ENCODE data around the gene PVR. TPM values are rescaled to one million over a fixed set of nuclear protein-coding genes. Genes with fewer than 3 reads are reported as not detected.

PVR gene
- polyA plus RNA-seq, 1 donor from 2014 or later, result 19.1 TPM

DNA sequence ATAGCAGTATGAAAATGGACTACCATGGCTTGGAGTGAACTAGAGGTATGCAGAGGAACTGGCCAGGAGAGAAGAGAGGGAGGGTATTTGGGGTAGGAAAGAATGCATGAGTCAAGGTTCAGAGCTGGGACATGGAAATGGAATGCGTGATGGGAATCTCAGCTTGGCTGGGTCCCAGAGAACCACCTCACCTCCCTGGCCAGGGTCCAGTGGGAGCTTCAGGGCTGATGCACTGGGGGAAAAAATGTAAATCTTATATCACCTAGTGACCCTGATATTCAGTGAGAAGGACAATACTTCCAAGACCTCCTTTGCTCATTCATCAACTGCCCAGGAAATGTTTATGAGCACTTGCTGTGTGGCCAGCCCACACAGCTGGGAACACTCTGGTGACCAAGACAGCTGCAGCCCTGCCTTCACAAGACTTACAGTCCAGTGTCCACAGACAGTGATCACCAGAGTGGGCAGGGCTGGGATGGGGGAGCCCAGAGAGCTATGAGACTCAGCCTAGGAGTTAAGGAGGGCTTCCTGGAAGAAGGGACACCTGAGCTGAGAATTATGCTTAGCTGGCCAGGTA, 17.6 kb upstream of the PVR start:
- Histone ChIP-seq H3K27ac (ENCODE audit: low read length) (no peak overlapping the region), H2AFZ (ENCODE audit: low read depth, low read length) (no peak overlapping the region), H3K9ac (ENCODE audit: low read length) (no peak overlapping the region), H3K79me2 (replicated peaks; ENCODE audit: insufficient read depth, low read length) (no peaks in the 10 kb centered on the region), H3K9me2 (ENCODE audit: insufficient read depth, low read length) (no peaks in the 10 kb centered on the region), H3K4me2 (ENCODE audit: low read length) (no peak overlapping the region), H4K20me1 (ENCODE audit: insufficient read depth) (no peaks in the 10 kb centered on the region), H3F3A (ENCODE audit: insufficient read depth, low read length, poor library complexity, severe bottlenecking) (no peaks in the 10 kb centered on the region), H3K9me3 (ENCODE audit: low read length) (no peaks in the 10 kb centered on the region), H3K4me3 (ENCODE audit: low read length) (no peak overlapping the region), H3K27me3 (ENCODE audit: insufficient read depth, low read depth, low read length) (no peaks in the 10 kb centered on the region), H3K36me3 (ENCODE audit: insufficient read depth, low read length) (no peaks in the 10 kb centered on the region)
- no peak for TF ChIP-seq TAF1 (IDR thresholded peaks at IDR 0.05; ENCODE audit: low read depth)
- no peak for TF ChIP-seq SMC3 (conservative IDR thresholded peaks at IDR 0.05; ENCODE audit: poor library complexity)
- TF ChIP-seq RAD21 (conservative IDR thresholded peaks at IDR 0.05), result no peak
- no peak for TF ChIP-seq EP300 (conservative IDR thresholded peaks at IDR 0.05; ENCODE audit: poor library complexity, severe bottlenecking)
- TF ChIP-seq, protein P1, sequence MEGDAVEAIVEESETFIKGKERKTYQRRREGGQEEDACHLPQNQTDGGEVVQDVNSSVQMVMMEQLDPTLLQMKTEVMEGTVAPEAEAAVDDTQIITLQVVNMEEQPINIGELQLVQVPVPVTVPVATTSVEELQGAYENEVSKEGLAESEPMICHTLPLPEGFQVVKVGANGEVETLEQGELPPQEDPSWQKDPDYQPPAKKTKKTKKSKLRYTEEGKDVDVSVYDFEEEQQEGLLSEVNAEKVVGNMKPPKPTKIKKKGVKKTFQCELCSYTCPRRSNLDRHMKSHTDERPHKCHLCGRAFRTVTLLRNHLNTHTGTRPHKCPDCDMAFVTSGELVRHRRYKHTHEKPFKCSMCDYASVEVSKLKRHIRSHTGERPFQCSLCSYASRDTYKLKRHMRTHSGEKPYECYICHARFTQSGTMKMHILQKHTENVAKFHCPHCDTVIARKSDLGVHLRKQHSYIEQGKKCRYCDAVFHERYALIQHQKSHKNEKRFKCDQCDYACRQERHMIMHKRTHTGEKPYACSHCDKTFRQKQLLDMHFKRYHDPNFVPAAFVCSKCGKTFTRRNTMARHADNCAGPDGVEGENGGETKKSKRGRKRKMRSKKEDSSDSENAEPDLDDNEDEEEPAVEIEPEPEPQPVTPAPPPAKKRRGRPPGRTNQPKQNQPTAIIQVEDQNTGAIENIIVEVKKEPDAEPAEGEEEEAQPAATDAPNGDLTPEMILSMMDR (IDR thresholded peaks at IDR 0.05; ENCODE audit: poor library complexity, severe bottlenecking), result no peak
- no peak for TF ChIP-seq POLR2AphosphoS5 (IDR thresholded peaks at IDR 0.05)
- no peak for TF ChIP-seq EZH2 (IDR thresholded peaks at IDR 0.05; ENCODE audit: borderline replicate concordance, insufficient read depth, low read length, poor library complexity, severe bottlenecking)
- no peak for TF ChIP-seq MXI1 (conservative IDR thresholded peaks at IDR 0.05; ENCODE audit: poor library complexity, severe bottlenecking)
- TF ChIP-seq, protein P2, sequence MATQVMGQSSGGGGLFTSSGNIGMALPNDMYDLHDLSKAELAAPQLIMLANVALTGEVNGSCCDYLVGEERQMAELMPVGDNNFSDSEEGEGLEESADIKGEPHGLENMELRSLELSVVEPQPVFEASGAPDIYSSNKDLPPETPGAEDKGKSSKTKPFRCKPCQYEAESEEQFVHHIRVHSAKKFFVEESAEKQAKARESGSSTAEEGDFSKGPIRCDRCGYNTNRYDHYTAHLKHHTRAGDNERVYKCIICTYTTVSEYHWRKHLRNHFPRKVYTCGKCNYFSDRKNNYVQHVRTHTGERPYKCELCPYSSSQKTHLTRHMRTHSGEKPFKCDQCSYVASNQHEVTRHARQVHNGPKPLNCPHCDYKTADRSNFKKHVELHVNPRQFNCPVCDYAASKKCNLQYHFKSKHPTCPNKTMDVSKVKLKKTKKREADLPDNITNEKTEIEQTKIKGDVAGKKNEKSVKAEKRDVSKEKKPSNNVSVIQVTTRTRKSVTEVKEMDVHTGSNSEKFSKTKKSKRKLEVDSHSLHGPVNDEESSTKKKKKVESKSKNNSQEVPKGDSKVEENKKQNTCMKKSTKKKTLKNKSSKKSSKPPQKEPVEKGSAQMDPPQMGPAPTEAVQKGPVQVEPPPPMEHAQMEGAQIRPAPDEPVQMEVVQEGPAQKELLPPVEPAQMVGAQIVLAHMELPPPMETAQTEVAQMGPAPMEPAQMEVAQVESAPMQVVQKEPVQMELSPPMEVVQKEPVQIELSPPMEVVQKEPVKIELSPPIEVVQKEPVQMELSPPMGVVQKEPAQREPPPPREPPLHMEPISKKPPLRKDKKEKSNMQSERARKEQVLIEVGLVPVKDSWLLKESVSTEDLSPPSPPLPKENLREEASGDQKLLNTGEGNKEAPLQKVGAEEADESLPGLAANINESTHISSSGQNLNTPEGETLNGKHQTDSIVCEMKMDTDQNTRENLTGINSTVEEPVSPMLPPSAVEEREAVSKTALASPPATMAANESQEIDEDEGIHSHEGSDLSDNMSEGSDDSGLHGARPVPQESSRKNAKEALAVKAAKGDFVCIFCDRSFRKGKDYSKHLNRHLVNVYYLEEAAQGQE (IDR thresholded peaks at IDR 0.05; ENCODE audit: borderline replicate concordance), result no peak

DNA sequence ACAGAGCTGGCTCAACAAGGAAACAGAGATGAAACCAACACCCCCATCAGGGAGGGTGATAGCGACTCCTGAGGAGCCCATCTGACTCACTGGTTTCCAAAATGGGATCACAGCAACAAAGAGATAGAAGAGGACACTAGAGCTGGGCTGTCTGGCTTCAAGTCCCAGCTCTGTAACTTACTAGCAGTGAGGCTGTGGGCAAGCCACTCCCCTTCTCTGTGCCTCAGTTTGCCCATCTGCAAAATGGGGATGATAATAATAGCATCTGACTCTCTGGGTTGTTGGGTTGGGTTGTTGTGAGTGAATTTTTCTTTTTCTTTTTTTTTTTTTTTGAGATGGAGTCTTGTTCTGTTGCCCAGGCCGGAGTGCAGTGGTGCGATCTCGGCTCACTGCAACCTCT, 16.1 kb upstream of the PVR start:
- H3K36me3 ChIP-seq (ENCODE audit: insufficient read depth, low read length), result no peaks in the 10 kb centered on the region
- no peaks in the 10 kb centered on the region for H3K9me3 ChIP-seq (ENCODE audit: low read length)
- no peaks in the 10 kb centered on the region for H3K79me2 ChIP-seq (replicated peaks; ENCODE audit: insufficient read depth, low read length)
- H3K9ac ChIP-seq (ENCODE audit: low read length), result no peak overlapping the region
- no peaks in the 10 kb centered on the region for H3F3A ChIP-seq (ENCODE audit: insufficient read depth, low read length, poor library complexity, severe bottlenecking)
- H3K4me2 ChIP-seq (ENCODE audit: low read length), result no peak overlapping the region
- no peaks in the 10 kb centered on the region for H4K20me1 ChIP-seq (ENCODE audit: insufficient read depth)
- TF ChIP-seq, protein P1 (IDR thresholded peaks at IDR 0.05; ENCODE audit: poor library complexity, severe bottlenecking), result no peak
- no peak overlapping the region for H2AFZ ChIP-seq (ENCODE audit: low read depth, low read length)
- H3K27me3 ChIP-seq (ENCODE audit: insufficient read depth, low read depth, low read length), result no peaks in the 10 kb centered on the region
- no peak overlapping the region for H3K4me3 ChIP-seq (ENCODE audit: low read length)
- H3K27ac ChIP-seq (ENCODE audit: low read length), result no peak overlapping the region
- no peaks in the 10 kb centered on the region for H3K9me2 ChIP-seq (ENCODE audit: insufficient read depth, low read length)

Data from neural cell (in vitro differentiated cells).